Kidney epithelial cell (primary cell): Measurements from ENCODE around the gene MFAP5. TPM values are rescaled to one million over a fixed set of nuclear protein-coding genes. Genes with fewer than 3 reads are reported as not detected.

Source experiments
- DNase-seq: peaks from one replicate; pipeline ENCODE4 v3.0.0-alpha.2; 2010; ENCODE audit warnings: low read depth
- H3K27me3 ChIP-seq: 2 replicates; pipeline ENCODE4 v1.6.0; 2011; ENCODE audit warnings: low read length; ENCODE audit not compliant: control insufficient read depth, insufficient read depth
- H3K36me3 ChIP-seq: 2 replicates; pipeline ENCODE4 v1.5.1; 2011; ENCODE audit warnings: low read length; ENCODE audit not compliant: control insufficient read depth, insufficient read depth
- H3K4me3 ChIP-seq: 2 replicates; pipeline ENCODE4 v1.5.1; 2011; ENCODE audit warnings: low read depth, mild to moderate bottlenecking, control low read depth, low read length
- CTCF ChIP-seq: IDR thresholded peaks from 2 replicates; pipeline ENCODE4 v1.5.1; 2011; ENCODE audit warnings: mild to moderate bottlenecking, moderate library complexity, low read length, control low read depth, inconsistent platforms; ENCODE audit not compliant: insufficient read depth, poor library complexity, severe bottlenecking
- total RNA-seq: library from RNA; depleted of rRNA; stranded (reverse); fragments of >200 nt; gene quantifications from 2 replicates; pipeline ENCODE4 v1.2.3, GENCODE V29; 2015

Gene MFAP5
- total RNA-seq, 1 donor from 2014 or later, result 15.8 TPM

- Histone ChIP-seq H3K36me3 (no peaks in the 10 kb centered on the region), H3K4me3 (no peak overlapping the region), H3K27me3 (no peaks in the 10 kb centered on the region)
- no peak for TF ChIP-seq CTCF
- DNase-seq, result no peak
Measured at GRCh38 chr12:8672381-8672780, 9.8 kb upstream of the MFAP5 start.

- DNase-seq, result no peak
- Histone ChIP-seq H3K27me3 (no peaks in the 10 kb centered on the region), H3K36me3 (no peaks in the 10 kb centered on the region), H3K4me3 (no peak overlapping the region)
- TF ChIP-seq CTCF, result no peak
Measured at GRCh38 chr12:8668441-8668840, 5.8 kb upstream of the MFAP5 start.

- TF ChIP-seq CTCF, result no peak
- no peak overlapping the region for H3K4me3 ChIP-seq
- no peak for DNase-seq
- H3K27me3 ChIP-seq, result no peaks in the 10 kb centered on the region
- H3K36me3 ChIP-seq, result no peaks in the 10 kb centered on the region
Measured at GRCh38 chr12:8667270-8667669, 4.6 kb upstream of the MFAP5 start.

GRCh38 chr12:8665759-8666158 is 3.1 kb upstream of the MFAP5 start:
- Histone ChIP-seq H3K27me3 (no peaks in the 10 kb centered on the region), H3K4me3 (no peak overlapping the region), H3K36me3 (no peaks in the 10 kb centered on the region)
- TF ChIP-seq CTCF, result no peak
- no peak for DNase-seq

GRCh38 chr12:8664228-8664913 is 1.7 kb upstream of the MFAP5 start:
- H3K4me3 ChIP-seq, result no peak overlapping the region
- TF ChIP-seq CTCF, result no peak
- no peak for DNase-seq
- no peaks in the 10 kb centered on the region for H3K36me3 ChIP-seq
- no peaks in the 10 kb centered on the region for H3K27me3 ChIP-seq

GRCh38 chr12:8661751-8662150 is 875 bp downstream of the MFAP5 start:
- H3K4me3 ChIP-seq, result no peak overlapping the region
- H3K27me3 ChIP-seq, result no peaks in the 10 kb centered on the region
- TF ChIP-seq CTCF, result no peak
- DNase-seq, result no peak
- H3K36me3 ChIP-seq, result no peaks in the 10 kb centered on the region
